Tibial artery (tissue), 4 donors: ENCODE measurements around the gene CAVIN4.

ENCODE experiments used
- DNase-seq, 2 donors: peaks; one replicate each; pipeline ENCODE4 v3.0.0-alpha.2; 2019
- H3K27ac ChIP-seq, 2 donors: fragments of 200-600 bp; sonication (generic) in 1 of 2; 1 replicate in 1 of 2; 2 replicates in 1 of 2; pipeline ENCODE4 v1.5.1; 2018 to 2019; ENCODE audit warnings: mild to moderate bottlenecking in 1 of 2
- H3K27me3 ChIP-seq, 2 donors: fragments of 200-600 bp; sonication (generic) in 1 of 2; one replicate each; pipeline versions ENCODE4 v1.5.1 to v1.6.0; 2016 to 2019
- H3K36me3 ChIP-seq, 3 donors: fragments of 200-600 bp; sonication (generic) in 2 of 3; one replicate each; pipeline ENCODE4 v1.5.1; 2016 to 2019; ENCODE audit warnings: mild to moderate bottlenecking in 2 of 3
- H3K4me1 ChIP-seq, 4 donors: fragments of 200-600 bp; sonication (generic) in 2 of 4; 1 replicate in 3 of 4; 2 replicates in 1 of 4; pipeline ENCODE4 v1.5.1; 2016 to 2019
- H3K4me3 ChIP-seq, 2 donors: fragments of 200-600 bp; sonication (generic) in 1 of 2; 1 replicate in 1 of 2; 2 replicates in 1 of 2; pipeline ENCODE4 v1.5.1; 2018 to 2019; ENCODE audit warnings: mild to moderate bottlenecking in 2 of 2
- H3K9me3 ChIP-seq, 3 donors: fragments of 200-600 bp; sonication (generic) in 1 of 3; one replicate each; pipeline ENCODE4 v1.5.1; 2016 to 2019
- intact Hi-C: fragments of 100-400 bp; cut with DNase I; formaldehyde crosslinking; loops from one replicate; pipeline ENCODE4 v1.15.0; 2023; ENCODE audit warnings: low total_unique reads
- TF ChIP-seq, protein P1 (sequence below), 2 experiments: fragments of 200-600 bp in 1 of 2; fragments of 450-650 bp in 1 of 2; IDR thresholded peaks; one replicate each; pipeline ENCODE4 v1.5.1; 2017 to 2019; ENCODE audit warnings: antibody characterized with exemption in 2 of 2, mild to moderate bottlenecking in 1 of 2, moderate library complexity in 1 of 2

The CAVIN4 gene

DNA sequence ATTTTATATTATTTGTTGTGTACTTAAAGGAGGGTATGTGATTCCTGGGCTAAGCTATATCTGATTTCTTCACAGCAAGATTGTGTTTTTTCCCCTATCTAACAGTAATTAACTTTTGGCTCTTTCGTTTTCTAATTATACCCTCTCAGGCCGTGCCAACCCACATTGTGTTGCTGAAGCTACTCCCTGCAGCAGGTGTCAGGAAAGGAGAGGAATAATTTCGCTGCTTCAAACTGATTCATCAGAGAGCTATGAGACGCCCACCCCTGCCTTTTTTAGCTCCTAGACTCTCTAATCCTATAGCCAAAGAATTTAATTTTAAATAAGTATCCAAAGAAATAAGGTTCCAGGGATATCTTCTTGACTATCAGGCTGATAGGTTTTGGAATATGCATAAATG is 3.8 kb downstream of the CAVIN4 start:
- Histone ChIP-seq H3K4me3 (no peak overlapping the region), H3K27ac (no peak overlapping the region), H3K27me3 (no peaks in the 10 kb centered on the region), H3K36me3 (peaks cover 0 to 6% (median 6%) of the 10 kb centered on the region in 3 donors), H3K9me3 (no peaks in the 10 kb centered on the region), H3K4me1 (peaks cover 0 to 24% (median 0%) of the 10 kb centered on the region in 4 donors)
- TF ChIP-seq, protein P1, sequence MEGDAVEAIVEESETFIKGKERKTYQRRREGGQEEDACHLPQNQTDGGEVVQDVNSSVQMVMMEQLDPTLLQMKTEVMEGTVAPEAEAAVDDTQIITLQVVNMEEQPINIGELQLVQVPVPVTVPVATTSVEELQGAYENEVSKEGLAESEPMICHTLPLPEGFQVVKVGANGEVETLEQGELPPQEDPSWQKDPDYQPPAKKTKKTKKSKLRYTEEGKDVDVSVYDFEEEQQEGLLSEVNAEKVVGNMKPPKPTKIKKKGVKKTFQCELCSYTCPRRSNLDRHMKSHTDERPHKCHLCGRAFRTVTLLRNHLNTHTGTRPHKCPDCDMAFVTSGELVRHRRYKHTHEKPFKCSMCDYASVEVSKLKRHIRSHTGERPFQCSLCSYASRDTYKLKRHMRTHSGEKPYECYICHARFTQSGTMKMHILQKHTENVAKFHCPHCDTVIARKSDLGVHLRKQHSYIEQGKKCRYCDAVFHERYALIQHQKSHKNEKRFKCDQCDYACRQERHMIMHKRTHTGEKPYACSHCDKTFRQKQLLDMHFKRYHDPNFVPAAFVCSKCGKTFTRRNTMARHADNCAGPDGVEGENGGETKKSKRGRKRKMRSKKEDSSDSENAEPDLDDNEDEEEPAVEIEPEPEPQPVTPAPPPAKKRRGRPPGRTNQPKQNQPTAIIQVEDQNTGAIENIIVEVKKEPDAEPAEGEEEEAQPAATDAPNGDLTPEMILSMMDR (IDR thresholded peaks at IDR 0.05), result no peak
- no peak for DNase-seq
- intact Hi-C loops, result no loop called here

DNA sequence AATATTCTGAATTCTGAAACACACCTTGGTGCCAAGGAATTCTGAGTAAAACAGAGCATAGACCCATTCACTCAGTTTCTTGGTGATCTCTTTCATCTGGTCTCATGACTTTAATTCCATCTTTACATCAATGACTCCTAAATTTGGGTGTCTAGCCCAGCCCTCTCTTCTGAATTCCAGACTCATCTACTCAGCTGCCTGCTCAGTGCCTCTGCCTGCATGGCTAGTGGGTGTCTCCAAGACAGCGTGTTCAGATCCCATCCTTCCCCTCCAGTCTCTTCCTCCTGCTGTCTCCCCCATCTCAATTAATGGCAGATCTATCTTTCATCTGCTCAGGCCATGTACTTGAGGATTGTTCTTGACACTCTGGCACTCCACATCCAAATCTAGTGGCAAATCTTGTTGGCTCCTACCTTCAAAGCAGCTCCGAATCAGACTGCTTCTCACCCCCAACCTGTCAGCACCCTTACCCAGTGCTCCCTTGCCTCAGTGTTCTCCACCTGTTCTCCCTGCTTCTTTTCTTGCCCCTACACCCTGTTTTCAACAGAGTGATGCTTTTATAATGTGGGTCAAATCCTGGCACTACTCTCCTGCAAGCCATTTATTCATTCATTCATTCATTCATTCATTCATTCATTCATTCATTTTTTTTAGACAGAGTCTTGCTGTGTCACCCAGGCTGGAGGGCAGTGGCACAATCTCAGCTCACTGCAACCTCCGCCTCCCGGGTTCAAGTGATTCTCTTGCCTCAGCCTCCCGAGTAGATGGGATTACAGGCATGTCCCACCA is 5.3 kb downstream of the CAVIN4 start:
- Histone ChIP-seq H3K9me3 (no peaks in the 10 kb centered on the region), H3K4me1 (peaks cover 0 to 24% (median 0%) of the 10 kb centered on the region in 4 donors), H3K4me3 (no peak overlapping the region), H3K27me3 (no peaks in the 10 kb centered on the region), H3K36me3 (peaks cover 0 to 6% (median 6%) of the 10 kb centered on the region in 3 donors), H3K27ac (no peak overlapping the region)
- TF ChIP-seq, protein P1 (IDR thresholded peaks at IDR 0.05), result no peak
- DNase-seq, result no peak
- intact Hi-C loops, result no loop called here

DNA sequence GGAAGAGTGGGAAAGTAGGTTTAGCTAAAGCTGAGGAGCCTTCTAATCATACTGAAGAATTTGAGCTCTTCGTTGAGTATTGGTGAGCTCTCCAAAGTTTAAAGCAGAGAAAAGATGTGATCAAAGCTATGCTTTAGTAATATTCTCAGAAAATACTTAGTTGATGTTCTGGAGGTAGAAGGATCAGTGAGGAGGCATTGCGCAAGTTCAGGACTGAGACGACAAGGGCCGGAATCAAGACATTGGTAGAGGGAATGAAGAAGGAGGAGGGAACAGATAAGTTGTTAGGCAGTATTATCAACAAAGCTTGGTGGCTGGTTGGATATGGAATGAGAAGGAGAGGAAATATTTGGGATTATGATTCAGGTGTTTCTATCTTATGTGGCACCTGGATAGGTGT is 7.1 kb downstream of the CAVIN4 start:
- Histone ChIP-seq H3K4me1 (peaks cover 0 to 19% (median 0%) of the 10 kb centered on the region in 4 donors), H3K9me3 (no peaks in the 10 kb centered on the region), H3K4me3 (no peak overlapping the region), H3K27me3 (no peaks in the 10 kb centered on the region), H3K27ac (no peak overlapping the region), H3K36me3 (peaks cover 0 to 6% (median 6%) of the 10 kb centered on the region in 3 donors)
- TF ChIP-seq, protein P1 (IDR thresholded peaks at IDR 0.05), result no peak
- DNase-seq, result no peak
- intact Hi-C loops, result no loop called here

DNA sequence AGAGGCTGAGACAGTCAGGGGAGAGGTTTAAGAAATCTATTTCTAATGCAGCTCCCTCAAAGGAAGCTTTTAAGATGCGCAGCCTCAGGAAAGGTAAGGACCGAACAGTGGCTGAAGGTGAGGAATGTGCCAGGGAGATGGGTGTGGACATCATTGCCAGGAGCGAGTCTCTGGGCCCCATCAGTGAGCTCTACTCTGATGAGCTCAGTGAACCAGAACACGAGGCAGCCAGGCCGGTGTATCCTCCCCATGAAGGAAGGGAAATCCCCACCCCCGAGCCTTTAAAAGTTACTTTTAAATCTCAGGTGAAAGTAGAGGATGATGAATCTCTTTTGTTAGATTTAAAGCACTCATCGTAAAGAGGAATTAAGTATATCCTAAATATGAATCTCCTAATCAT is 8.2 kb downstream of the CAVIN4 start:
- intact Hi-C loops, result no loop called here
- Histone ChIP-seq H3K36me3 (peaks cover 0 to 6% (median 6%) of the 10 kb centered on the region in 3 donors), H3K27me3 (no peaks in the 10 kb centered on the region), H3K4me1 (peaks cover 0 to 14% (median 0%) of the 10 kb centered on the region in 4 donors), H3K9me3 (no peaks in the 10 kb centered on the region), H3K27ac (no peak overlapping the region), H3K4me3 (no peak overlapping the region)
- TF ChIP-seq, protein P1 (IDR thresholded peaks at IDR 0.05), result no peak
- DNase-seq, result no peak

DNA sequence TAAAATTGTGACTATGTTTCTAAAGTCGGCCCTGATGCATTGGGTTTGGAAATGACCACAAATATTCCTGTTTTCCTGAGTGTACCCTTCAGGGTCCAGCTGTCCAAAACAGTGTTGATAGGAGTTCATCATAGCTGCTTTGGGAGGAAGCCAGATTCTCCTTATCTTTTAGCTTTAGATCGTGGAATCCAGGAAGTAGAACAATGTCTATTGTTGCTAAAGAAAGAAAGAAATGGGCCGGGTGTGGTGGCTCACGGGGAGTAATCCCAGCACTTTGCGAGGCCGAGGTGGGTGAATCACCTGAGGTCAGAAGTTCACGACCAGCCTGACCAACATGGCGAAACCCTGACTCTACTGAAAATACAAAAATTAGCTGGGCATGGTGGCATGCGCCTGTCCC is 9.5 kb downstream of the CAVIN4 start:
- Histone ChIP-seq H3K9me3 (no peaks in the 10 kb centered on the region), H3K4me1 (peaks cover 0 to 10% (median 0%) of the 10 kb centered on the region in 4 donors), H3K36me3 (peaks cover 0 to 6% (median 6%) of the 10 kb centered on the region in 3 donors), H3K4me3 (no peak overlapping the region), H3K27ac (no peak overlapping the region), H3K27me3 (no peaks in the 10 kb centered on the region)
- TF ChIP-seq, protein P1 (IDR thresholded peaks at IDR 0.05), result no peak
- intact Hi-C loops, result no loop called here
- no peak for DNase-seq
